HL-60/S4 treated with retinoic acid at 250 ng/mL for 4 days and 3 days (cell line): ENCODE measurements around the gene RNF114.

Source experiments
- in situ Hi-C: fragments of 300-500 bp; cut with MboI; formaldehyde crosslinking; loops from 2 replicates; pipeline ENCODE4 v1.7.0; 2022; ENCODE audit warnings: low sequenced_read_pairs

The RNF114 gene, protein sequence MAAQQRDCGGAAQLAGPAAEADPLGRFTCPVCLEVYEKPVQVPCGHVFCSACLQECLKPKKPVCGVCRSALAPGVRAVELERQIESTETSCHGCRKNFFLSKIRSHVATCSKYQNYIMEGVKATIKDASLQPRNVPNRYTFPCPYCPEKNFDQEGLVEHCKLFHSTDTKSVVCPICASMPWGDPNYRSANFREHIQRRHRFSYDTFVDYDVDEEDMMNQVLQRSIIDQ

DNA sequence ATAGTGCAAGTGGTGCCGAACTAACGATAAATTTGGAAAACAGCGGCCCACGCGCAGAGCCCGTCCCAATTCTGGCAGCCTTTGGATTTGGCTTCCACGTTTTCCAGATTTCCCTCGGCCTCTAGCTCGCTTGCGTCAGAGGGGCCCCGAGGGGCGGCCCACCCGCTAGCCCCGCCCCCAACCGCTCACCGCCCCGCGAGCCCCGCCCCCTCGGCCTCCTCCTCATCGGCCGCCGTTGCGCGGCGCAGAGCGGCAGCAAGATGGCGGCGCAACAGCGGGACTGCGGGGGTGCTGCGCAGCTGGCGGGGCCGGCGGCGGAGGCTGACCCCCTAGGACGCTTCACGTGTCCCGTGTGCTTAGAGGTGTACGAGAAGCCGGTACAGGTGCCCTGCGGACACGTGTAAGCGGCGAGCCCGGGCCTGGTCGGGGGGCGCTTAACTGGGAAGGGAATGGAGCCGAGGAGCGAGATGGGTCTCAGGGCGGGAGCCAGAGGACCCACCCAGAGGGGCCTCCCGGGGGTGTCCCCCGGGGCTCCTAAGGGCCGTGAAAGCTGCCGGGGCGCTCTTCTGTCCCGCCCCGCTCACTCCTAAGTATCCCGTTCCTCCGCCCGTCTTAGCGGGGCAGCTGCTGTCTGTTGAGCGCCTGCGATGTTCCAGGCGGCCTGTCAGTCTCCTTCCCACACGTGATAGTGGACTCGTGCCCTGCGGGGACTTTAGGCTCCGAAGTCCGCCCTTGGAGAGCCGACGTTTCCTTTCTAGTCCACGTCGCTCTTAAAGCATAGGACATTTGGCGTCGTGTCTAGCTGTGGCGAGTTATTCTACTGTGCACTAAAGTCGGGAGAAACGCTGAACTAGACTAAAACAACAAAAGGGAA, at the start of gene RNF114:
RNF114 (plus strand) TSS at position 245 of the 874 bp plus-strand sequence; CDS start at position 261, 16 bp downstream.
- in situ Hi-C loops: no loop called here

DNA sequence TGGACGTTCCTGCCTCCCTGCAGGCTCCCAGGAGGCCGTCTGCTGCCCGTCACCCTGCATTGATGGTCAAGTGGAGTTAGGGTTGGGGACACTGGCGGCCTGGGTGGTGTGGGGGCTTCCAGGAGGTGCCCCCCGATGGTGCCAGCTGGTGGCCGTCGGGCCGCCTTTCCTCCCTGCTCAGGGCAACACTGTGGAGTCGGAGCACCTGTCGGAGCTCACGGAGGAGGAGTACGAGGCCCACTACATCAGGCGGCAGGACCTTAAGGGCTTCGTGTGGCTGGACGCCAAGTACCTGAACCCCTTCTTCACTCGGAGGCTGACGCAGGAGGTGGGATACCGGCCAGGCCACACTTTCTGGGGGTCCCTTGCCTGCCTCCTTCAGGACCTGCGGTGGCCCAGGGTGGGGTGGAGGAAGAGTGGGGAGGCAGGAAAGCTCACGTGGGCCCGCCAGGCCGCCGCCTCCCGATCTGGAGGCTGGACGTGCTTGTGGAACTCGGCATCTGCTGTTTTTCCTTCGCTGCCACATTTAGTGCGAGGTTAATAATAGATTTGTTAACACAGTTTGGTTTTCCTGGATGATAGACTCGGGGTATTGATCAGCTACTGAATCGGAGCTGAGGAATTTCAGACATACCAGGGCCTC, 49.5 kb upstream of the RNF114 start:
- in situ Hi-C loops: loop anchor here (25.0 kb wide), 1 partner anchor 549 kb away; no protein-coding TSS in a partner anchor

- in situ Hi-C loops: loop anchor here (25.0 kb wide), 1 partner anchor 550 kb away; no protein-coding TSS in a partner anchor
These were observed 48.7 kb upstream of the RNF114 start for GRCh38 chr20:49887251-49888211.

DNA sequence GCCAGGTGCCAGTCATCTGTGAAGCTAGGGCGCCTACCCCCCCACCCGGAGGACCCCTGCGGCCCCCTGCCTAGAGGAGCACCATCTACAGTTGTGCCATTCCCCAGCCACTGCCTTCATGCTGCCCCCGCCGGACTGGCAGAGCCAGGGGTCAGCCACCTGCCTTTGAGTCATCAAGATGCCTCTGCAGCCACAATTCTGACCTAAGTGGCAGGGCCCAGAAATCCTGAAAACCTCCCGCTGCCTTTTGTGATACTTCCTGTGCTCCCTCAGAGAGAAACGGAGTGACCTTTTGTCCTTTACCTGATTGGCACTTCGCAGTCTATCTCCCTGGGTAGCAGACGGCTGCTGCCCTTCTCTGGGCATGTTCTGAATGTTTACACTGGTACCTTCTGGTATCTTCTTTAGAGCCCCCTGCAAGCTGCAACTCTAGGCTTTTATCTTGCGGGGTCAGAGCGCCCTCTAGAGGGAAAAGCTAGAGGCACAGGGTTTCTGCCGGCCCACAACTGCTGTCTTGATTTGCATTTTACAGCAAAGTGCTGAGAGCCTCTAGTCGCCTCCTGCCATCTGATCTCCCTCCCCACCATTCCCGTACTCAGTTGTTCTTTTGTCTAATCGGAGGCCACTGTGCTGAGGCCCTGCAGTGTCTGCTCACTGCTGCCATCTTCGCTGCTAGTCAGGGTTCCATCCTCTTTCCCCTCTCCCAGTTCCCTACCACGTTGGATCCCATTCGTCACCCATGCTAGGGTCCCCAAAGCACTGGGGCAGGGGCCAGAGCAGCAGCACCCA, 47.8 kb upstream of the RNF114 start:
- in situ Hi-C loops: loop anchor here (25.0 kb wide), 1 partner anchor 551 kb away; no protein-coding TSS in a partner anchor

GRCh38 chr20:49889001-49889934, 46.9 kb upstream of the RNF114 start:
- in situ Hi-C loops: loop anchor here (25.0 kb wide), 1 partner anchor 552 kb away; no protein-coding TSS in a partner anchor

- in situ Hi-C loops: loop anchor here (25.0 kb wide), 1 partner anchor 553 kb away; no protein-coding TSS in a partner anchor
These were observed 46.3 kb upstream of the RNF114 start for GRCh38 chr20:49889935-49890333.

GRCh38 chr20:49890471-49891361, 45.5 kb upstream of the RNF114 start:
- in situ Hi-C loops: loop anchor here (25.0 kb wide), 1 partner anchor 553 kb away; no protein-coding TSS in a partner anchor

DNA sequence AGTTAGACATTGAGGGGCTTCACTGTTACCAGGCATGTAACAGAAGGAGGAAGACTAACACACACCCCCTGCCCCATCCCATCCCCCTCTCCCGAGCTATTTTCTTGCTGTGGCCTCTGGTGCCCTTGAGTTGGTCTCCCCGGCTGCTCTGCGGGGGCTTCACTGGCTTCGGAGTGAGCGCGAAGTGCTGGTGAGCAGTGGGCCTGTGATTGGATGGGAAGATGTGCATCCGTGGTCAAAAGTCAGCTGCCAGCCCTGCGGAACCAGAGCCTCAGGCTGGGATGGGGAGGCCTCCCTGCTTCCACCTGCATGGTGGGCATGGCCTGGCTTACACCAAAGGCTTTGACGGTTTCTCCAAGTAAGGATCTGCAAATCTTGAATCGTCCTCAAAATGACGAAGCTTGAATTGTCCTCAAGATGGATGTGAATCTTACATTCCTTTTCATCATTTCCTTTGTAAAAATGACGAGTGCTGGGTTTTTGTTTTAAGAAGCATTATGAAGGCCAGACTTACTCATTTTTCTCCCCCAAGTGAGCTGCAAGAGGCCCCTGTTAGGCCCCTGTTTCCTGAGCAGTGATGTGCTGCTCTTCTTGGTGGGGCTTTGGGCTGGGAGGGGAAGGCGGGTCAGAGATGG, 44.6 kb upstream of the RNF114 start:
- in situ Hi-C loops: loop anchor here (25.0 kb wide), 1 partner anchor 554 kb away; no protein-coding TSS in a partner anchor

DNA sequence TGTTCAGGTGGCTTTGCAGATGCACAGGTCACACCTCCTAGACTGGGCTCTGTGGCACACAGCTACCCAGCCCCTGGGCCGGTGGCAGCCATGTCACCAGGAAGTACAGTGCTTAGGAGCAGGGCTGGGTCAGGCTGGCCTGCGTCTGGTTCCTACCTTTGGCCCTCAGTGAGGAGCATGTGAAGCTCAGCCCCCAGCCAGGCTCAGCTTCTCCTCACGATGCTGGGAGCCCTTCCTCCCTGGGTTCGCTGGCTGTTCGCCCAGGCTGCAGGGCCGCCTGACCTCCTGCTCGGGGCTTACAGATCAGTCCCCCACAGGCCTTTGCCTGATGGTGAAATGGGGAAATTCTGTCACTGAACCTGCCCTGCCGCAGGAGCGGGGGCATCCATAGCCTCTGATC, 43.9 kb upstream of the RNF114 start:
- in situ Hi-C loops: loop anchor here (25.0 kb wide), 1 partner anchor 555 kb away; no protein-coding TSS in a partner anchor

GRCh38 chr20:49892817-49893216, 43.4 kb upstream of the RNF114 start:
- in situ Hi-C loops: loop anchor here (25.0 kb wide), 1 partner anchor 556 kb away; no protein-coding TSS in a partner anchor

GRCh38 chr20:49893242-49894072, 42.7 kb upstream of the RNF114 start:
- in situ Hi-C loops: loop anchor here (25.0 kb wide), 1 partner anchor 556 kb away; no protein-coding TSS in a partner anchor

DNA sequence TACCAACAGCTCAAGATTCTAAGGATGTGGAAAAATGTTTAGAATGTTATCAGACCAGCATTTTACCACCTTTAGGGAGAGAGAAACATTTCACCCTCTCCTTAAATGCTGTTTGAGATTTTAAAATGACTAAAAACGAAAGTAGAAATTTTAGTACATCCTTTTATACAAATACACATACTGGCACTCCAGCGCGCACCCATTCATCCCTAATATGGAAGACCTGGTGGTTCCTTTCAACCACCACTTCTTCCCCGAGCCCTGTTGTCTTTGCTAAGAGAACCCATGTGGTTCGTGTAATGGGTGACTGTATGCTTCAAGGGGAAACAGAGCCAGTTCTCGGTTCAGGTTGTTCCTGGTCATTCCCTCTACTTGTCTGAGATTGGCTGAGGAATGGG, 42.1 kb upstream of the RNF114 start:
- in situ Hi-C loops: loop anchor here (25.0 kb wide), 1 partner anchor 557 kb away; no protein-coding TSS in a partner anchor

DNA sequence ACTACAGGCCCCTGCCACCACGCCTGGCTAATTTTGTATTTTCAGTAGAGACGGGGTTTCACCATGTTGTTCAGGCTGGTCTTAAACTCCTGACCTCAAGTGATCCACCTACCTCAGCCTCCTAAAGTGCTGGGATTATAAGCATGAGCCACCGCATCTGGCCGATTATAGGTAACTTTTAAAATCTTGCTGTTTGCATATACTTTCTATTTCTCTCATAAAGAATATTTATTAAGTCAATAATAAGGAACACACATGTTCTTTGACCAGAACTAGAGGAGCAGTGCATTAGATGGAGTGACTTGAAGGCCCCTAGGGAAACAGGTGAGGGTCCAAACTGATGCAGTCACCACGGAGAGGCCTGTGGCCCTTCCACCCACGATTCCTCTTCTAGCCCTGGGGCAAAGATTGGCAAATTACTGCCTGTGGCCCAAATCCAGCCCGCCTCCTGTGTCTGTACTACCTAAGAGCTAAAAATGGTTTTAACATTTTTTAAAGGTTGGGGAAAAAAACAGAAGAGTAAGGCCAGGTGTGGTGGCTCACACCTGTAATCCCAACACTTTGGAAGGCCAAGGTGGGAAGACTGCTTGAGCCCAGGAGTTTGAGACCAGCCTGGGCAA, 40.6 kb upstream of the RNF114 start:
- in situ Hi-C loops: loop anchor here (25.0 kb wide), 1 partner anchor 558 kb away; no protein-coding TSS in a partner anchor

DNA sequence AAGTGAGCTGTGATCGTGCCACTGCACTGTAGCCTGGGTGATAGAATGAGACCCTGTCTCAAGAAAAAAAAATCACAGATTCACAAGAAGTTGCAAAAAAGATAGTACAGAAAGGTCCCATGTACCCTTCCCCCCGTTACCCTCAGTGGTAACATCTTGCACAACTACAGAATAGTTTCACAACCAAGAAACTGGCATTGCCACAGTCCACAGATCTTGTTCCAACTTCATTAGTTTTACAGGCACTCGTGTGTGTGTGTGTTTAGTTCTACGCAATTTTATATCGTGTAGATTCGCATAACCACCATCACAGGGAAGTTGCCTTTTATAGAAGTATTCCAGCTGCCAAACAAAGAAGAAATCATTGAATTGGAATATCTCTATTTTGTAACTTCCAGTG, 40.0 kb upstream of the RNF114 start:
- in situ Hi-C loops: loop anchor here (25.0 kb wide), 1 partner anchor 559 kb away; no protein-coding TSS in a partner anchor
